EL (cell line): Measurements from ENCODE around the gene MMP25.
"Not testable (repeated sequence)": the region's sequence is repeated elsewhere in the genome, so short reads cannot be mapped to it uniquely, and the experiment has no call there.

Source experiments
- DNase-seq: peaks from one replicate; pipeline ENCODE4 v3.0.0-alpha.2; 2016

Gene MMP25

GRCh38 chr16:3056336-3057180, 10.2 kb downstream of the MMP25 start:
- DNase-seq = no peak

- no peak for DNase-seq
These were observed 11.1 kb downstream of the MMP25 start for GRCh38 chr16:3057181-3058138.

GRCh38 chr16:3058139-3059030, 12.0 kb downstream of the MMP25 start:
- DNase-seq = peak; percentile 41

- DNase-seq = peak; percentile 92
These were observed 12.8 kb downstream of the MMP25 start for GRCh38 chr16:3059041-3059722.

GRCh38 chr16:3059723-3060242, 13.4 kb downstream of the MMP25 start:
- DNase-seq = no peak

- no peak for DNase-seq
These were observed 14.2 kb downstream of the MMP25 start for GRCh38 chr16:3060339-3061127.

- no peak for DNase-seq
These were observed 16.2 kb downstream of the MMP25 start for GRCh38 chr16:3062553-3062952.

- no peak for DNase-seq
These were observed 17.4 kb downstream of the MMP25 start for GRCh38 chr16:3063625-3064386.

GRCh38 chr16:3065069-3065741, 18.8 kb downstream of the MMP25 start, which contains the start of gene IL32:
Gene IL32, plus strand, starts transcription at chr16:3065640. Its CDS starts 172 bp downstream, at chr16:3065812.
- DNase-seq = peak; percentile 84

- DNase-seq = no peak
These were observed 19.5 kb downstream of the MMP25 start for GRCh38 chr16:3065742-3066439.

GRCh38 chr16:3066440-3066748, 20.0 kb downstream of the MMP25 start:
- no peak for DNase-seq

GRCh38 chr16:3068487-3068886, 22.1 kb downstream of the MMP25 start:
- DNase-seq = no peak

GRCh38 chr16:3069146-3069545, 22.8 kb downstream of the MMP25 start:
- DNase-seq = not testable (repeated sequence)

GRCh38 chr16:3070608-3071111, 24.3 kb downstream of the MMP25 start:
- DNase-seq = no peak

- no peak for DNase-seq
These were observed 25.3 kb downstream of the MMP25 start for GRCh38 chr16:3071655-3072054.

- not testable (repeated sequence) for DNase-seq
These were observed 25.8 kb downstream of the MMP25 start for GRCh38 chr16:3072148-3072547.

- DNase-seq = not testable (repeated sequence)
These were observed 26.4 kb downstream of the MMP25 start for GRCh38 chr16:3072576-3073263.

- no peak for DNase-seq
These were observed 27.1 kb downstream of the MMP25 start for GRCh38 chr16:3073448-3073847.
